ENCODE data around the gene OR1K1. TPM values are rescaled to one million over a fixed set of nuclear protein-coding genes. Genes with fewer than 3 reads are reported as not detected.

The OR1K1 gene
- total and polyA plus RNA-seq, 7 donors: not detected

DNA sequence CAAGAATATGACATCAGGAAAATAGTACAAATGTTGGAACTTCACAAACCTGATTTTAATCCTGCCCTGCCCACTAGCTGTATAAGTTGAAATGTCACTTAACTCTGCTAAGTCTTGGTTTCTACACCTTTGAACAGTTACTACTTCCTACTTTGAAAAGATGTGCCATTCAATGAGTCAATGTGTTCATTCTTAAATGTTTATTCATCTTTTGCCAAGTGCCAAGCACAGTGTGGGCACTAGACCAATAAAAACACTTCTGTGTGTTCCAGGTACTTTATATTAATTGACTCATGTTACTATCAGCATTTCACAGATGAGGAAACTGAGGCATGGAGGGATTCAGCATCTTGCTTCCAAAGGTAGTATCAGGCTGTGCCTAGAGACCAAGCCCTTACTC, 15.6 kb downstream of the OR1K1 start:
- no peak for DNase-seq
- Histone ChIP-seq H3K27me3 (ENCODE audit: insufficient read depth in 3 of 3, low read length in 2 of 3) (no peaks in the 10 kb centered on the region), H3K4me1 (no peaks in the 10 kb centered on the region), H3K36me3 (ENCODE audit: insufficient read depth in 1 of 2, low read depth in 1 of 2) (peaks cover 0 to 27% of the 10 kb centered on the region in 2 donors), H3K9me3 (no peaks in the 10 kb centered on the region), H3K27ac (no peak overlapping the region), H3K4me3 (no peak overlapping the region)
- intact Hi-C loops (cut with DNase I): loop anchor here in 1 of 2 donors (10.0 kb wide), 1 partner anchor 691 kb away; no protein-coding TSS in a partner anchor
- no peak for TF ChIP-seq CTCF (IDR thresholded peaks at IDR 0.05)
- ATAC-seq: no peak

GRCh38 chr9:122816163-122816867, 16.4 kb downstream of the OR1K1 start:
- Histone ChIP-seq H3K27ac (peak overlapping the region; percentile 33), H3K27me3 (ENCODE audit: insufficient read depth in 3 of 3, low read length in 2 of 3) (no peaks in the 10 kb centered on the region), H3K4me3 (no peak overlapping the region), H3K36me3 (ENCODE audit: insufficient read depth in 1 of 2, low read depth in 1 of 2) (peaks cover 0 to 27% of the 10 kb centered on the region in 2 donors), H3K4me1 (peaks cover 4% of the 10 kb centered on the region), H3K9me3 (no peaks in the 10 kb centered on the region)
- WGBS, 3 donors: 60 to 65% (median 64%) methylated on average over 17 of the region's 17 CpGs
- TF ChIP-seq CTCF (IDR thresholded peaks at IDR 0.05): no peak
- intact Hi-C loops (cut with DNase I): loop anchor here in 1 of 2 donors (10.0 kb wide), 1 partner anchor 692 kb away; no protein-coding TSS in a partner anchor
- DNase-seq (peak; percentile 25 to 59), ATAC-seq (peak in 1 of 4 donors; percentile 48)

DNA sequence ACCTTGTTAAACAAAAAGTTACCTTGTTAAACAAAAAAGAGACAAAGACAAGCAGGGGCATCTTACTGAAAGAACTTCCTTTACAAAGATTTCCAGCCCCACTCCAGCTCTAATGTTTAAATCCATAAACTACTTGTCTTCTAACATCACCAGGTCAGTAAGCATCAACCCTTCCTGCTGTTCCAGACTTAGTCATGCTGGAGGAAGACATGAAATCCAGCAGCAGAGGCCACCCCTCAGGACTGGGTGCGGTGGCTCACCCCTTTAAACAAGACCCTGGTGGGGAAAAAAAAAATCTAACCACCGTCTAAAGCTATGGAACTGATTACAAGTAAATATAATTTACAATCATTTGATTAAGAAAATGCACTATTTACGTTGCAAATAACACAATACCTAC, 19.4 kb downstream of the OR1K1 start:
- H3K4me3 ChIP-seq: no peak overlapping the region
- ATAC-seq: no peak
- H3K36me3 ChIP-seq (ENCODE audit: insufficient read depth in 1 of 2, low read depth in 1 of 2): peaks cover 2 to 44% of the 10 kb centered on the region in 2 donors
- DNase-seq: no peak
- peaks cover 13% of the 10 kb centered on the region for H3K4me1 ChIP-seq
- no peak for TF ChIP-seq CTCF (IDR thresholded peaks at IDR 0.05)
- no peaks in the 10 kb centered on the region for H3K27me3 ChIP-seq (ENCODE audit: insufficient read depth in 3 of 3, low read length in 2 of 3)
- peak overlapping the region; percentile 30 for H3K27ac ChIP-seq
- WGBS, 3 donors: 69 to 76% (median 73%) methylated on average over 3 of the region's 3 CpGs
- H3K9me3 ChIP-seq: no peaks in the 10 kb centered on the region
- intact Hi-C loops (cut with DNase I): loop anchor here in 1 of 2 donors (10.0 kb wide), 1 partner anchor 695 kb away; no protein-coding TSS in a partner anchor

DNA sequence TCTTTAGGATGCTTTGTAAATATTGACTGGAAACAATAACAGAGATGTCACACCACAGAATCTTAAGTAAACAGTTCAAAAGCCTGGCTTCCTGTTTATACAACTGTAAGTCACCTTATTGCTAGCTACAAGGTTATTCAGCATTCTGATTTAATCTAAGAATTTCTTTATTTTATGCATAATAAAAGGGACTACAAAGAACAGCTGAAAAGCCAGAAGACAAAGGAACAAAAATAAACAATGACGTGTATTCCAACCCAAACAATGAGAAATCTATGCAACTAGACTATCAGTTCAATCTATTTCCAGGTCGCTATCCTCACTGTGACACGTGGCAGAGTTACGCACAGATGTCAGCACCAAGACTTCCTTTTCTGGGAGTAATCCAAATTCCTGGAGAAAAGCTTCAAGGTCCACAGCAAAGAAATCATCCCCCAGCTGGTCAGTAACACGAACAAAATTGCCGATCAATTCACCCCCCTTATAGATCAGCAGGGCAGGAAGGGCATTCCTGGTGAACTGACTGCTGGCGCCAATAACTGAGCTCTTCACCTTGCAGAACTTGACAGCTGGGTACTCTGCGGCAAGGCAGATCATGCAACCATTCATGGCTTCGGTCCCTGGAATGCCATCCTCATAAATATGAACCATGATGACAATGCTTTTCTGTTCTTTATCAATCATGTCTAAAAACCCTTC, 20.0 kb downstream of the OR1K1 start:
- Histone ChIP-seq H3K4me1 (peaks cover 13% of the 10 kb centered on the region), H3K4me3 (no peak overlapping the region), H3K36me3 (ENCODE audit: insufficient read depth in 1 of 2, low read depth in 1 of 2) (peaks cover 2 to 50% of the 10 kb centered on the region in 2 donors), H3K27me3 (ENCODE audit: insufficient read depth in 3 of 3, low read length in 2 of 3) (no peaks in the 10 kb centered on the region), H3K9me3 (no peaks in the 10 kb centered on the region), H3K27ac (peak overlapping the region; percentile 51)
- TF ChIP-seq CTCF (IDR thresholded peaks at IDR 0.05): no peak
- DNase-seq (no peak), ATAC-seq (peak; percentile 42 to 79 (median 56))
- intact Hi-C loops (cut with DNase I): loop anchor here in 1 of 2 donors (10.0 kb wide), 1 partner anchor 695 kb away; no protein-coding TSS in a partner anchor
- 56 to 65% (median 63%) methylated on average over 9 of the region's 9 CpGs for WGBS, 3 donors
